ENCODE measurements around the gene LSAMP. TPM values are rescaled to one million over a fixed set of nuclear protein-coding genes. Genes with fewer than 3 reads are reported as not detected.

LSAMP gene
- total and polyA plus RNA-seq, 2 donors = 7.9 to 24.0 TPM

Small RNA genes lying within 50 kb of the gene (small RNA-seq; reads per million reads assigned to genes)
- gene RN7SL815P = not detected
